Putamen (tissue), 1 donor: ENCODE results near the gene DRAM2.

Source experiments
- DNase-seq: peaks from one replicate; pipeline ENCODE4 v3.0.0-alpha.2; 2016; ENCODE audit warnings: low spot score

Gene DRAM2

GRCh38 chr1:111139956-111140679, at the start of gene DRAM2, which contains the start of gene CEPT1:
TSS of gene DRAM2 (minus strand) at chr1:111140093. CDS start at chr1:111131554, 8,539 bp downstream.
TSS of gene CEPT1 (plus strand) at chr1:111140223. CDS start at chr1:111147715, 7,492 bp downstream.
- DNase-seq = peak; percentile 92

GRCh38 chr1:111184663-111185062, 44.8 kb upstream of the DRAM2 start:
- no peak for DNase-seq

- DNase-seq = no peak
Observed at GRCh38 chr1:111183308-111184069, 43.6 kb upstream of the DRAM2 start.

- DNase-seq = no peak
Observed at GRCh38 chr1:111182052-111182451, 42.2 kb upstream of the DRAM2 start.

- DNase-seq = no peak
Observed at GRCh38 chr1:111179968-111180533, 40.2 kb upstream of the DRAM2 start.

GRCh38 chr1:111176678-111177077, 36.8 kb upstream of the DRAM2 start:
- no peak for DNase-seq

- no peak for DNase-seq
Observed at GRCh38 chr1:111175349-111175748, 35.5 kb upstream of the DRAM2 start.

GRCh38 chr1:111174070-111174469, 34.2 kb upstream of the DRAM2 start:
- no peak for DNase-seq

GRCh38 chr1:111172463-111172862, 32.6 kb upstream of the DRAM2 start:
- DNase-seq = no peak

- no peak for DNase-seq
Observed at GRCh38 chr1:111164151-111164550, 24.3 kb upstream of the DRAM2 start.

GRCh38 chr1:111163363-111163762, 23.5 kb upstream of the DRAM2 start:
- DNase-seq = no peak

GRCh38 chr1:111162488-111162880, 22.6 kb upstream of the DRAM2 start:
- no peak for DNase-seq

GRCh38 chr1:111161843-111162487, 22.1 kb upstream of the DRAM2 start:
- no peak for DNase-seq

- DNase-seq = no peak
Observed at GRCh38 chr1:111157431-111157830, 17.5 kb upstream of the DRAM2 start.

GRCh38 chr1:111154021-111154999, 14.4 kb upstream of the DRAM2 start:
- DNase-seq = no peak

GRCh38 chr1:111151838-111152237, 11.9 kb upstream of the DRAM2 start:
- no peak for DNase-seq

- DNase-seq = no peak
Observed at GRCh38 chr1:111148376-111148881, 8.5 kb upstream of the DRAM2 start.

GRCh38 chr1:111147948-111148347, 8.1 kb upstream of the DRAM2 start:
- no peak for DNase-seq

- DNase-seq = no peak
Observed at GRCh38 chr1:111145963-111146768, 6.3 kb upstream of the DRAM2 start.

GRCh38 chr1:111145542-111145941, 5.6 kb upstream of the DRAM2 start:
- DNase-seq = no peak
